IPS DF 6.9 (cell line): ENCODE results near the gene GRM3.

Experiments used
- DNase-seq: peaks from one replicate; pipeline ENCODE4 v3.0.0-alpha.2; 2013; ENCODE audit warnings: low read depth, low spot score
- H3K27ac ChIP-seq: one replicate; pipeline ENCODE4 v1.5.1; 2013; ENCODE audit warnings: low read length, control low read depth
- H3K27me3 ChIP-seq: 2 replicates; pipeline ENCODE4 v1.6.1; 2013; ENCODE audit warnings: mild to moderate bottlenecking, low read length; ENCODE audit not compliant: control insufficient read depth, insufficient read depth
- H3K36me3 ChIP-seq: 2 replicates; pipeline ENCODE4 v1.6.1; 2013; ENCODE audit warnings: low read length; ENCODE audit not compliant: control insufficient read depth, insufficient read depth
- H3K4me1 ChIP-seq: 2 replicates; pipeline ENCODE4 v1.6.1; 2013; ENCODE audit warnings: low read length; ENCODE audit not compliant: control insufficient read depth, insufficient read depth
- H3K4me3 ChIP-seq: 2 replicates; pipeline ENCODE4 v1.5.1; 2013; ENCODE audit warnings: mild to moderate bottlenecking, low read length
- H3K9me3 ChIP-seq: 2 replicates; pipeline ENCODE4 v1.6.1; 2013; ENCODE audit warnings: low read length, inconsistent platforms; ENCODE audit not compliant: control insufficient read depth, insufficient read depth
- WGBS: extraction: QIAGEN DNeasy Blood & Tissue Kit; methylation state at CpG from one replicate; pipeline ENCODE4 v1.1.7; 2013; ENCODE audit warnings: mixed read lengths, missing lambda C conversion rate; ENCODE audit not compliant: insufficient read length, insufficient coverage; 5-methylcytosine and 5-hydroxymethylcytosine counted together

GRM3 gene

DNA sequence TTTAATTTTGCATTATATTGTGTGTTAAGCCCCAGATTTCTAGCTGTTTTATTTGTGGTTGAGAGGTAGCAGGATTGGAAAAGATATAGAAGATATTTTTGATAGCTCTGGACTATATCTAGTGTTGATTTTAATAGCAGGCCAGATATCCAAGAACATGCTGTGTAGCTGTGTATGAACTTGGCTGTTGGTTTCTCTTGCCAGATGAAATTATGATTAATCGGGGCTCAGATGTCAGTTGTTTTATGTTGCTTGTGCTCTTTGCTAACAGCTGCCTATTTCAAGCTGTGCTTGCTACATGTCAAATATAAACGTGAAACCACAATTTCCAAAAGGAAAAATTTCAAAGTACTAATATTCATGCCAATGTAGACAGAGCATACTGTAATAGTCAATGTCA is 141.1 kb downstream of the GRM3 start:
- no peaks in the 10 kb centered on the region for H3K9me3 ChIP-seq
- no peak for DNase-seq
- no peak overlapping the region for H3K27ac ChIP-seq
- no peaks in the 10 kb centered on the region for H3K4me1 ChIP-seq
- no CpG with 5 or more reads among the region's 2 CpGs for WGBS
- no peak overlapping the region for H3K4me3 ChIP-seq
- H3K36me3 ChIP-seq, result no peaks in the 10 kb centered on the region
- no peaks in the 10 kb centered on the region for H3K27me3 ChIP-seq

GRCh38 chr7:86785641-86786040 is 141.9 kb downstream of the GRM3 start:
- H3K27ac ChIP-seq, result no peak overlapping the region
- no peak overlapping the region for H3K4me3 ChIP-seq
- no peak for DNase-seq
- no peaks in the 10 kb centered on the region for H3K36me3 ChIP-seq
- no peaks in the 10 kb centered on the region for H3K27me3 ChIP-seq
- H3K9me3 ChIP-seq, result no peaks in the 10 kb centered on the region
- H3K4me1 ChIP-seq, result no peaks in the 10 kb centered on the region
- 100% methylated on average over 1 of the region's 3 CpGs for WGBS

- Histone ChIP-seq H3K27me3 (no peaks in the 10 kb centered on the region), H3K9me3 (no peaks in the 10 kb centered on the region), H3K36me3 (no peaks in the 10 kb centered on the region), H3K4me3 (no peak overlapping the region), H3K4me1 (no peaks in the 10 kb centered on the region), H3K27ac (no peak overlapping the region)
- WGBS, result no CpG with 5 or more reads among the region's 36 CpGs
- no peak for DNase-seq
Measured at GRCh38 chr7:86786376-86786775, 142.7 kb downstream of the GRM3 start.

DNA sequence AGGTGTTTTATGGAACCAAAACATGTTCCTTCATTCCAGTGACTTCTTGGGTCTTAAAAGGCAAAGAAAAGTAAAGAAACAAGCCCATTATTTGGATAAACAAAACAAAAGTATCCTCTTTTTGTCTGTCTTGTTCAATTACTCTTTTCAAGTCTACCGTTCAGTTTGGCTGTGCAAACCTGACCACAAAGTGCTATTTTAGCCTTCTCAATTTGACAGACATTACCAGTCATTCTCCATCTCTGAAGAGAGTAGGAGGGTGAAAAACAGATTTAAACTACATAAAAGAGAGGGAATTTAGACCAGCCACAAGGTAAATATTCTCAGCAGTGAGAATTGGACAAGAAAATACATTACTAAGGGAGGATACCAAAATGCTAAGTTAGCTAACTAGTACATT is 145.2 kb downstream of the GRM3 start:
- Histone ChIP-seq H3K4me3 (no peak overlapping the region), H3K4me1 (no peaks in the 10 kb centered on the region), H3K27ac (no peak overlapping the region), H3K9me3 (no peaks in the 10 kb centered on the region), H3K27me3 (no peaks in the 10 kb centered on the region), H3K36me3 (no peaks in the 10 kb centered on the region)
- DNase-seq, result no peak
- no CpG with 5 or more reads among the region's 1 CpG for WGBS

- DNase-seq, result no peak
Measured at GRCh38 chr7:86790383-86790782, 146.7 kb downstream of the GRM3 start.

DNA sequence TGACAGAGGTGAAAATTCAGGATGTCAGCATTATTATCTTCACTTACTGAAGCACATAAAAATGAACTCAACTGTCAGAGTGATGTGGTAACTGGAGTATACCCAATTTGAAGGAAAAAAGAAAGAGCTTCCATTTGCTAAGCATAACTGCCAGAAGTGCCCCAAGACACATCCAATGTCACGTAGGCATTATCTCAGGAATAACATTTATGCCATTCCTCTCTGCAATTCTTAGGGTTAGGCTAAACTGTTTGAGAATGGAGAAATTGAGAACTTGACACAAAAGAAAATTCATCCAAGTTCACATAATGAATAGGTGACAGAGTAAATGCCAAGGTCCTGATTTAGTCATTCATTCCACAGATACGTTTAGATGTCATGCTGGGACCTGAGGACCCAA is 148.6 kb downstream of the GRM3 start:
- Histone ChIP-seq H3K4me1 (no peaks in the 10 kb centered on the region), H3K4me3 (no peak overlapping the region), H3K27me3 (no peaks in the 10 kb centered on the region), H3K27ac (no peak overlapping the region), H3K36me3 (no peaks in the 10 kb centered on the region), H3K9me3 (no peaks in the 10 kb centered on the region)
- no CpG with 5 or more reads among the region's 2 CpGs for WGBS
- DNase-seq, result no peak

More at GRCh38 chr7:86790383-86790782, 146.7 kb downstream of the GRM3 start:
- Histone ChIP-seq H3K4me3 (no peak overlapping the region), H3K4me1 (no peaks in the 10 kb centered on the region), H3K27me3 (no peaks in the 10 kb centered on the region), H3K9me3 (no peaks in the 10 kb centered on the region), H3K36me3 (no peaks in the 10 kb centered on the region), H3K27ac (no peak overlapping the region)

GRCh38 chr7:86793136-86793535 is 149.4 kb downstream of the GRM3 start:
- Histone ChIP-seq H3K27ac (no peak overlapping the region), H3K4me3 (no peak overlapping the region), H3K4me1 (no peaks in the 10 kb centered on the region), H3K36me3 (no peaks in the 10 kb centered on the region), H3K9me3 (no peaks in the 10 kb centered on the region), H3K27me3 (no peaks in the 10 kb centered on the region)
- no CpG with 5 or more reads among the region's 1 CpG for WGBS
- no peak for DNase-seq

DNA sequence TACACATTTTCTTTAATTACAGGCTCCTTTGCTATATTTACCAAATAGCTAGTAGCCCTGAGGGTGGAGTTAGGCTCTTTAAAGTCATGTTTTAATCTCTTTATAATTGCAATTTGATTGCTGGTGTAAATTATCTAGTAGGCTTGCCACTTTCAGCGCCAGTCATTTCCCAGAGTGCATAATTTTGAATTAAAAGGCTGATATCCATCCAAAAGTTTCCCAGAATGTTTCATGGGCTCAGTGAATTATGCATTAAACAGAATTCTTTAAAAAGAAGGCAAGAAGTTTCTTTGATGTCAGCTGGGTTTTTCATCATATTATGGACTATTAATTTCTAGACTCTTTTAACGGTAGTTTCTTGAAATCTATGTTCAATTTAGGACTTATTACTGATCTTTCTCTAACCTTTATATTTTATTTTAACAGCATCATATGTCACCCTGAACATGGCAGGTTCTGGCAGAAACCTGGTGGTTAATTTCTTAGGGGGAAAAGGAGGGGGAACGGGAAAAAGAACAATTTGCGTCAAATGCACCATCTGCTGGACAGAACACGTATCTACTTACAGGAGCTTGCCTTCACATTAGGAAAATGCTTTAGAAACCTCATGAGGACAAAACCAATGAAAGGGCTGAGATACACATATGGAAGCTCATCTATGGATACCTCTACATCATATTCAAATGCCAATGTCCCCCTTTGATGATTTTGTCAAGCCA is 171.1 kb downstream of the GRM3 start:
- DNase-seq, result peak; percentile 20
- no CpG with 5 or more reads among the region's 5 CpGs for WGBS

GRCh38 chr7:86815556-86815955 is 171.8 kb downstream of the GRM3 start:
- Histone ChIP-seq H3K4me1 (no peaks in the 10 kb centered on the region), H3K36me3 (no peaks in the 10 kb centered on the region), H3K27me3 (no peaks in the 10 kb centered on the region), H3K27ac (no peak overlapping the region), H3K9me3 (no peaks in the 10 kb centered on the region), H3K4me3 (no peak overlapping the region)
- WGBS, result no CpG with 5 or more reads among the region's 1 CpG
- DNase-seq, result no peak

More for the DNA sequence above, 171.1 kb downstream of the GRM3 start:
- Histone ChIP-seq H3K36me3 (no peaks in the 10 kb centered on the region), H3K27me3 (no peaks in the 10 kb centered on the region), H3K4me3 (no peak overlapping the region), H3K27ac (no peak overlapping the region), H3K9me3 (no peaks in the 10 kb centered on the region), H3K4me1 (no peaks in the 10 kb centered on the region)

- Histone ChIP-seq H3K36me3 (no peaks in the 10 kb centered on the region), H3K4me3 (no peak overlapping the region), H3K4me1 (no peaks in the 10 kb centered on the region), H3K27me3 (no peaks in the 10 kb centered on the region), H3K27ac (no peak overlapping the region), H3K9me3 (no peaks in the 10 kb centered on the region)
- DNase-seq, result no peak
- WGBS, result no CpG with 5 or more reads among the region's 2 CpGs
Measured at GRCh38 chr7:86818903-86819302, 175.2 kb downstream of the GRM3 start.

- H3K27me3 ChIP-seq, result no peaks in the 10 kb centered on the region
- DNase-seq, result no peak
- no peak overlapping the region for H3K27ac ChIP-seq
- no CpG with 5 or more reads among the region's 2 CpGs for WGBS
- H3K36me3 ChIP-seq, result no peaks in the 10 kb centered on the region
- no peaks in the 10 kb centered on the region for H3K9me3 ChIP-seq
- H3K4me1 ChIP-seq, result no peaks in the 10 kb centered on the region
- no peak overlapping the region for H3K4me3 ChIP-seq
Measured at GRCh38 chr7:86823769-86824168, 180.1 kb downstream of the GRM3 start.
